GM23248 (cell line): ENCODE data around the gene PREX1. TPM values are rescaled to one million over a fixed set of nuclear protein-coding genes. Genes with fewer than 3 reads are reported as not detected.

ENCODE experiments used
- DNase-seq: peaks from one replicate; pipeline ENCODE4 v3.0.0-alpha.2; 2015
- H2AFZ ChIP-seq: fragments of 200-600 bp; sonication (generic); 2 replicates; pipeline ENCODE4 v1.6.1; 2016; ENCODE audit warnings: antibody characterized with exemption
- H3F3A ChIP-seq: fragments of 200-600 bp; sonication (generic); 2 replicates; pipeline ENCODE4 v1.6.1; 2016; ENCODE audit warnings: mild to moderate bottlenecking, antibody characterized with exemption, mixed run types; ENCODE audit not compliant: insufficient read depth
- H3K27ac ChIP-seq: fragments of 200-600 bp; sonication (generic); 2 replicates; pipeline ENCODE4 v1.5.1; 2016; ENCODE audit warnings: mild to moderate bottlenecking
- H3K27me3 ChIP-seq: fragments of 200-600 bp; sonication (generic); replicated peaks from 2 replicates; pipeline ENCODE4 v1.6.1; 2016; ENCODE audit warnings: mild to moderate bottlenecking; ENCODE audit not compliant: insufficient read depth
- H3K36me3 ChIP-seq: fragments of 200-600 bp; sonication (generic); 2 replicates; pipeline ENCODE4 v1.6.1; 2016; ENCODE audit warnings: low read depth, mild to moderate bottlenecking
- H3K4me1 ChIP-seq: fragments of 200-600 bp; sonication (generic); 2 replicates; pipeline ENCODE4 v1.6.1; 2016; ENCODE audit warnings: mild to moderate bottlenecking; ENCODE audit not compliant: insufficient read depth
- H3K4me2 ChIP-seq: fragments of 200-600 bp; sonication (generic); one replicate; pipeline ENCODE4 v1.6.1; 2016; ENCODE audit warnings: mild to moderate bottlenecking; ENCODE audit not compliant: unreplicated experiment
- H3K4me3 ChIP-seq: fragments of 200-600 bp; sonication (generic); 2 replicates; pipeline ENCODE4 v1.5.1; 2016; ENCODE audit warnings: mild to moderate bottlenecking
- H3K79me2 ChIP-seq: fragments of 200-600 bp; sonication (generic); 2 replicates; pipeline ENCODE4 v1.6.1; 2016; ENCODE audit warnings: mild to moderate bottlenecking; ENCODE audit not compliant: insufficient read depth
- H3K9ac ChIP-seq: fragments of 200-600 bp; sonication (generic); 2 replicates; pipeline ENCODE4 v1.6.1; 2016; ENCODE audit warnings: mild to moderate bottlenecking
- H3K9me2 ChIP-seq: fragments of 200-600 bp; sonication (generic); 2 replicates; pipeline ENCODE4 v1.6.1; 2016; ENCODE audit warnings: mixed run types, mild to moderate bottlenecking, moderate library complexity; ENCODE audit not compliant: insufficient read depth
- H3K9me3 ChIP-seq: fragments of 200-600 bp; sonication (generic); one replicate; pipeline ENCODE4 v1.6.1; 2017; ENCODE audit warnings: low read depth
- H4K20me1 ChIP-seq: fragments of 200-600 bp; sonication (generic); 2 replicates; pipeline ENCODE4 v1.6.0; 2016; ENCODE audit not compliant: insufficient read depth
- EZH2 ChIP-seq: fragments of 200-600 bp; sonication (generic); IDR thresholded peaks from 2 replicates; pipeline ENCODE4 v1.6.1; 2018; ENCODE audit warnings: antibody characterized with exemption, mild to moderate bottlenecking; ENCODE audit not compliant: insufficient read depth, poor library complexity, severe bottlenecking
- EZH2phosphoT487 ChIP-seq: fragments of 200-600 bp; sonication (generic); IDR thresholded peaks from 2 replicates; pipeline ENCODE4 v1.6.1; 2018; ENCODE audit warnings: antibody characterized with exemption, moderate library complexity, mild to moderate bottlenecking, low read depth; ENCODE audit not compliant: insufficient read depth
- WGBS, 2 experiments: methylation state at CpG; one replicate each; pipeline ENCODE4 v1.1.6; 2015 to 2017; ENCODE audit warnings: low lambda C conversion rate in 2 of 2, low coverage in 1 of 2; ENCODE audit errors: missing lambda C conversion rate in 2 of 2; 5-methylcytosine and 5-hydroxymethylcytosine counted together
- in situ Hi-C: fragments of 300-500 bp; cut with MboI; formaldehyde crosslinking; loops from 2 replicates; pipeline ENCODE4 v1.15.0; 2020
- polyA plus RNA-seq: library from polyadenylated mRNA; unstranded; fragments of >200 nt; fragmentation: Nextera tagmentation; extraction: Ambion mirVana; gene quantifications from 2 replicates; pipeline ENCODE4 v1.2.1, GENCODE V29; 2016
- total RNA-seq: library from RNA; depleted of rRNA; stranded (reverse); fragments of >200 nt; shearing (Covaris generic); gene quantifications from 2 replicates; pipeline ENCODE4 v1.2.3, GENCODE V29; 2014

The PREX1 gene
- total and polyA plus RNA-seq, 2 experiments from 2014 or later: 0.13 to 0.65 TPM

- WGBS, 2 experiments: 78 to 86% methylated on average over 7 of the region's 7 CpGs
- H3K79me2 ChIP-seq: no peaks in the 10 kb centered on the region
- no peak overlapping the region for H3K27ac ChIP-seq
- peaks cover 7% of the 10 kb centered on the region for H3K4me1 ChIP-seq
- H3K4me2 ChIP-seq: no peak overlapping the region
- H3K9me2 ChIP-seq: no peaks in the 10 kb centered on the region
- no peaks in the 10 kb centered on the region for H4K20me1 ChIP-seq
- in situ Hi-C loops: loop anchor here (5.0 to 25.0 kb wide), 3 partner anchors 404 to 944 kb away; partner anchors contain the start of gene SULF2
- no peak overlapping the region for H3K4me3 ChIP-seq
- H3K27me3 ChIP-seq: no peaks in the 10 kb centered on the region; the same call in 1 of the 2 replicates
- H3F3A ChIP-seq: no peaks in the 10 kb centered on the region
- H3K36me3 ChIP-seq: no peaks in the 10 kb centered on the region
- H2AFZ ChIP-seq: no peak overlapping the region
- no peak overlapping the region for H3K9ac ChIP-seq
- DNase-seq: no peak
- TF ChIP-seq EZH2phosphoT487: no peak
- TF ChIP-seq EZH2: no peak
- H3K9me3 ChIP-seq: no peaks in the 10 kb centered on the region
These were observed 211.3 kb downstream of the PREX1 start for GRCh38 chr20:48616481-48616880.

GRCh38 chr20:48615871-48616270 lies 211.9 kb downstream of the PREX1 start:
- 60 to 75% methylated on average over 3 of the region's 3 CpGs for WGBS, 2 experiments

GRCh38 chr20:48614593-48615274 lies 213.1 kb downstream of the PREX1 start:
- Histone ChIP-seq H3F3A (no peaks in the 10 kb centered on the region), H3K36me3 (no peaks in the 10 kb centered on the region), H3K4me2 (no peak overlapping the region), H3K79me2 (no peaks in the 10 kb centered on the region), H2AFZ (no peak overlapping the region), H3K27ac (no peak overlapping the region), H3K9me3 (no peaks in the 10 kb centered on the region), H3K9me2 (no peaks in the 10 kb centered on the region), H3K27me3 (peaks cover 10% of the 10 kb centered on the region), H3K4me3 (no peak overlapping the region), H3K9ac (no peak overlapping the region), H4K20me1 (no peaks in the 10 kb centered on the region), H3K4me1 (no peaks in the 10 kb centered on the region)
- in situ Hi-C loops: loop anchor here (5.0 to 25.0 kb wide), 3 partner anchors 402 to 942 kb away; partner anchors contain the start of gene SULF2
- WGBS, 2 experiments: 71 to 74% methylated on average over 12 of the region's 12 CpGs
- DNase-seq: peak; percentile 6
- no peak for TF ChIP-seq EZH2
- TF ChIP-seq EZH2phosphoT487: no peak

More at GRCh38 chr20:48615871-48616270, 211.9 kb downstream of the PREX1 start:
- Histone ChIP-seq H3K27ac (no peak overlapping the region), H3K36me3 (no peaks in the 10 kb centered on the region), H3K9me2 (no peaks in the 10 kb centered on the region), H2AFZ (no peak overlapping the region), H3K4me1 (0 out of 2 replicates have a peak, but pooled peaks cover under 1% of the 10 kb centered on the region), H3K4me2 (no peak overlapping the region), H3K27me3 (no peaks in the 10 kb centered on the region; the same call in 1 of the 2 replicates), H3K4me3 (no peak overlapping the region), H3F3A (no peaks in the 10 kb centered on the region), H3K9ac (no peak overlapping the region), H4K20me1 (no peaks in the 10 kb centered on the region), H3K79me2 (no peaks in the 10 kb centered on the region), H3K9me3 (no peaks in the 10 kb centered on the region)
- DNase-seq: no peak
- no peak for TF ChIP-seq EZH2
- no peak for TF ChIP-seq EZH2phosphoT487
- in situ Hi-C loops: loop anchor here (5.0 to 25.0 kb wide), 3 partner anchors 404 to 944 kb away; partner anchors contain the start of gene SULF2

GRCh38 chr20:48613926-48614325 lies 213.9 kb downstream of the PREX1 start:
- DNase-seq: no peak
- no peaks in the 10 kb centered on the region for H3K9me2 ChIP-seq
- no peaks in the 10 kb centered on the region for H4K20me1 ChIP-seq
- WGBS, 2 experiments: 24 to 37% methylated on average over 4 of the region's 4 CpGs
- H3K27ac ChIP-seq: no peak overlapping the region
- H3K4me3 ChIP-seq: no peak overlapping the region
- no peak overlapping the region for H2AFZ ChIP-seq
- no peaks in the 10 kb centered on the region for H3F3A ChIP-seq
- H3K27me3 ChIP-seq: peaks cover 10% of the 10 kb centered on the region
- H3K4me1 ChIP-seq: no peaks in the 10 kb centered on the region
- no peak for TF ChIP-seq EZH2
- TF ChIP-seq EZH2phosphoT487: no peak
- H3K9ac ChIP-seq: no peak overlapping the region
- H3K9me3 ChIP-seq: no peaks in the 10 kb centered on the region
- H3K4me2 ChIP-seq: no peak overlapping the region
- no peaks in the 10 kb centered on the region for H3K79me2 ChIP-seq
- no peaks in the 10 kb centered on the region for H3K36me3 ChIP-seq
- in situ Hi-C loops: loop anchor here (10.0 to 25.0 kb wide), 2 partner anchors 402 to 829 kb away; partner anchors contain the start of gene SULF2
